WERI-Rb-1 (cell line): ENCODE data around the gene CYP2J2.
"Not testable (repeated sequence)": the region's sequence is repeated elsewhere in the genome, so short reads cannot be mapped to it uniquely, and the experiment has no call there.

Source experiments
- DNase-seq: peaks from one replicate; pipeline ENCODE4 v3.0.0-alpha.2; 2020
- H3K27ac ChIP-seq: fragments of 250-450 bp; sonication (Bioruptor Pico); 2 replicates; pipeline ENCODE4 v1.5.1; 2020; ENCODE audit warnings: mild to moderate bottlenecking, moderate library complexity
- H3K27me3 ChIP-seq: fragments of 250-450 bp; sonication (Bioruptor Pico); 2 replicates; pipeline ENCODE4 v1.5.1; 2021; ENCODE audit warnings: mild to moderate bottlenecking, low read depth, moderate library complexity; ENCODE audit not compliant: insufficient read depth, severe bottlenecking
- H3K36me3 ChIP-seq: fragments of 250-450 bp; sonication (Bioruptor Pico); 2 replicates; pipeline ENCODE4 v1.5.1; 2020; ENCODE audit warnings: mild to moderate bottlenecking, moderate library complexity
- H3K4me3 ChIP-seq: 2 replicates; pipeline ENCODE4 v1.5.1; 2011; ENCODE audit warnings: low read depth, mild to moderate bottlenecking, control low read depth, low read length
- H3K9me3 ChIP-seq: fragments of 250-450 bp; sonication (Bioruptor Pico); 2 replicates; pipeline ENCODE4 v1.5.1; 2021; ENCODE audit warnings: mild to moderate bottlenecking, moderate library complexity; ENCODE audit not compliant: severe bottlenecking
- TF ChIP-seq, protein P1 (sequence below): IDR thresholded peaks from 2 replicates; pipeline ENCODE4 v1.5.1; 2011; ENCODE audit warnings: low read depth, mild to moderate bottlenecking, control low read depth, inconsistent platforms, low read length

Gene CYP2J2

DNA sequence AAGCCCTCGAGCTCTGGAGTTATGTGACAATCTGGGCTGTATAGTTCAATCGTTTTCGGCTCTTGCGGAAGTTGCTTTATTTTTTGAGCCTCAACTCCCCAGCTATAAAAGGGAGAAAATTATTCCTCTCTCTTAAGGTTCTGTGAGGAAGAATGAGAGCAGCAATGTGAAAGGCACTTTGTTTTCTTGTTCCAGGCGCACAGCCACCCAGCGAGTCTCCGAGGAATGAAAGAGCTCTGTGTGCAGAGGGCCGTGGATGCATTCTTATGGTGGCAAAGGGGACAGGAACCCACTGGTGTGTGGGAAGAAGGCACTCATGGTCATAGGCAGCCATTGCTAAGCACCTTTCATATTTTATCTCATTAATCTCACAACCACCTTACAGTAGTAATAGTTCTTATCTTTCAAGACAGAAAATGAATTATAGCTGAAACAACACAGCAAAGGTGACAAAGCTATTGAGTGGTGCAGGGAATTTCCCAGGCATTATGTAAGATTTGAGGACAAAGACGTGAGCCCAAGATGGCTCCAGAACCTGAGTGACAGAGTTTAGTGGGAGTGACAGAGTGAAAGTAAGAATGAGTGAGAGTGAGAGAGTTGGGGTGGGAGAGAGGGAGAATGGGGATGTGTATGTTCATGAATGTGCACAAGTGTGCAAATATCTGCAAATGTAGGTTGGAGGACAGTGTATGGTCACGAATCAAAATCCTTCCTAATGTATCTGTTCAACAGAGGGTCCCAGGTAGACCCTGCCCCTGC lies 9.4 kb downstream of the CYP2J2 start:
- DNase-seq = no peak
- Histone ChIP-seq H3K36me3 (no peaks in the 10 kb centered on the region), H3K4me3 (no peak overlapping the region), H3K27ac (no peak overlapping the region), H3K9me3 (no peaks in the 10 kb centered on the region), H3K27me3 (no peaks in the 10 kb centered on the region)
- TF ChIP-seq, protein P1, sequence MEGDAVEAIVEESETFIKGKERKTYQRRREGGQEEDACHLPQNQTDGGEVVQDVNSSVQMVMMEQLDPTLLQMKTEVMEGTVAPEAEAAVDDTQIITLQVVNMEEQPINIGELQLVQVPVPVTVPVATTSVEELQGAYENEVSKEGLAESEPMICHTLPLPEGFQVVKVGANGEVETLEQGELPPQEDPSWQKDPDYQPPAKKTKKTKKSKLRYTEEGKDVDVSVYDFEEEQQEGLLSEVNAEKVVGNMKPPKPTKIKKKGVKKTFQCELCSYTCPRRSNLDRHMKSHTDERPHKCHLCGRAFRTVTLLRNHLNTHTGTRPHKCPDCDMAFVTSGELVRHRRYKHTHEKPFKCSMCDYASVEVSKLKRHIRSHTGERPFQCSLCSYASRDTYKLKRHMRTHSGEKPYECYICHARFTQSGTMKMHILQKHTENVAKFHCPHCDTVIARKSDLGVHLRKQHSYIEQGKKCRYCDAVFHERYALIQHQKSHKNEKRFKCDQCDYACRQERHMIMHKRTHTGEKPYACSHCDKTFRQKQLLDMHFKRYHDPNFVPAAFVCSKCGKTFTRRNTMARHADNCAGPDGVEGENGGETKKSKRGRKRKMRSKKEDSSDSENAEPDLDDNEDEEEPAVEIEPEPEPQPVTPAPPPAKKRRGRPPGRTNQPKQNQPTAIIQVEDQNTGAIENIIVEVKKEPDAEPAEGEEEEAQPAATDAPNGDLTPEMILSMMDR = no peak

GRCh38 chr1:59915516-59915915 lies 11.1 kb downstream of the CYP2J2 start:
- Histone ChIP-seq H3K9me3 (no peaks in the 10 kb centered on the region), H3K27ac (no peak overlapping the region), H3K4me3 (no peak overlapping the region), H3K27me3 (no peaks in the 10 kb centered on the region), H3K36me3 (no peaks in the 10 kb centered on the region)
- DNase-seq = no peak
- TF ChIP-seq, protein P1 = no peak

GRCh38 chr1:59914791-59915286 lies 11.7 kb downstream of the CYP2J2 start:
- H3K36me3 ChIP-seq, H3K27me3 ChIP-seq, H3K4me3 ChIP-seq, DNase-seq, H3K27ac ChIP-seq, H3K9me3 ChIP-seq: not testable (repeated sequence)

- no peaks in the 10 kb centered on the region for H3K27me3 ChIP-seq
- no peaks in the 10 kb centered on the region for H3K36me3 ChIP-seq
- no peaks in the 10 kb centered on the region for H3K9me3 ChIP-seq
- H3K27ac ChIP-seq = no peak overlapping the region
- no peak overlapping the region for H3K4me3 ChIP-seq
- no peak for DNase-seq
- TF ChIP-seq, protein P1 = no peak
Observed at GRCh38 chr1:59908682-59909081, 17.9 kb downstream of the CYP2J2 start.

DNA sequence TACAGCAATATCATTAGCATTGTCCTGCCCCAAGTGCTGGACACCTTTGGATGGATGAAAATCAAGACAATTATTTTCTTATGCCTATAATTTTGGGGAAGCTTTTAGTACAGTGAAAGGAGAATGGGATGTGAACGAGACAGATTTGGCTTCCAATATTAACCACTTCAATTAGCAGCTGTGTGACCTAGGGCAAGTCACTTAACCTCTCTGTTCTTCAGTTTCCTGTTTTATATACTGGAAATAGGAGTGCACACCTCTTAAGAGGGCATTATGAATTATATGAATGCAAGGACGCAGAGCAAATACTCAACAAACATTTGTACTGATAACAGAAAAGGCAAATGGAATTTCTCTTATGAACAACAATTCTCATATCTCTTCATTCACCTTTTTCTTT lies 18.5 kb downstream of the CYP2J2 start:
- no peak overlapping the region for H3K27ac ChIP-seq
- no peak overlapping the region for H3K4me3 ChIP-seq
- no peak for DNase-seq
- no peaks in the 10 kb centered on the region for H3K9me3 ChIP-seq
- no peaks in the 10 kb centered on the region for H3K27me3 ChIP-seq
- TF ChIP-seq, protein P1 = no peak
- H3K36me3 ChIP-seq = no peaks in the 10 kb centered on the region

DNA sequence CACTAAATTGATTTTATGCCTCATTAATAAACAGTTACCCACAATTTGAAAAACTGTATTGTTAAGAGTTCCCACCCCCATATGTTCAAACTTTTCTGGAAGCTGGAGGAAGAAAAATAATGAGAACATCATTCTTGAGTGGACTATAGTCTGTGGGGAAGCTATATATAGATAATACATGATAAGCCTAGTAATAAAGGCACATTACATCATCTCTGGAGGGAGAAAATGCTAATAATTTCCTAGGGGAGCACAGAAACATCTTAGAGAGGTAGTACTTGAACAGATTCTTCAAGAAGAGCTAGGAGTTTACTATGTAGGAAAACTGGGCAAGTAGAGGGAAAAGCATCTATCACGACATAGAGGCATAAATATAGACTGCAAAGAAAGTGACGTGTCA lies 19.6 kb downstream of the CYP2J2 start:
- no peaks in the 10 kb centered on the region for H3K36me3 ChIP-seq

More for the DNA sequence above, 19.6 kb downstream of the CYP2J2 start:
- TF ChIP-seq, protein P1 = no peak
- Histone ChIP-seq H3K4me3 (no peak overlapping the region), H3K27ac (no peak overlapping the region), H3K9me3 (no peaks in the 10 kb centered on the region), H3K27me3 (no peaks in the 10 kb centered on the region)
- DNase-seq = no peak
